Esophagus squamous epithelium (tissue), 5 donors: Measurements from ENCODE around the gene SIGLEC12. TPM values are rescaled to one million over a fixed set of nuclear protein-coding genes. Genes with fewer than 3 reads are reported as not detected.

Experiments
- DNase-seq: peaks from one replicate; lab custom pipeline; 2025; lab: John Stamatoyannopoulos, UW
- H3K27ac ChIP-seq, 4 donors: fragments of 200-600 bp; sonication (generic); one replicate each; pipeline ENCODE4 v1.5.1; 2016 to 2019; ENCODE audit warnings: mild to moderate bottlenecking in 1 of 4
- H3K27me3 ChIP-seq, 4 donors: fragments of 200-600 bp; sonication (generic); 1 replicate in 3 of 4; 2 replicates in 1 of 4; pipeline versions ENCODE4 v1.5.1 to v1.6.0; 2017 to 2021; ENCODE audit warnings: antibody characterized with exemption in 1 of 4
- H3K36me3 ChIP-seq, 3 donors: fragments of 200-600 bp; sonication (generic); one replicate each; pipeline ENCODE4 v1.5.1; 2016 to 2019
- H3K4me1 ChIP-seq, 3 donors: fragments of 200-600 bp; sonication (generic); one replicate each; pipeline ENCODE4 v1.5.1; 2017 to 2019
- H3K4me3 ChIP-seq, 4 donors: fragments of 200-600 bp; sonication (generic); 1 replicate in 3 of 4; 2 replicates in 1 of 4; pipeline ENCODE4 v1.5.1; 2016 to 2019; ENCODE audit warnings: mild to moderate bottlenecking in 2 of 4, moderate library complexity in 1 of 4
- H3K9me3 ChIP-seq, 3 donors: fragments of 200-600 bp; sonication (generic); one replicate each; pipeline ENCODE4 v1.5.1; 2016 to 2019
- POLR2A ChIP-seq, 4 donors: fragments of 450-650 bp; IDR thresholded peaks; one replicate each; pipeline ENCODE4 v1.6.1; 2017; ENCODE audit warnings: antibody characterized with exemption in 4 of 4, mild to moderate bottlenecking in 4 of 4, moderate library complexity in 3 of 4
- WGBS, 2 donors: methylation state at CpG; one replicate each; pipeline ENCODE4 v1.1.5; 2018; 5-methylcytosine and 5-hydroxymethylcytosine counted together
- intact Hi-C: fragments of 100-400 bp; cut with DNase I; formaldehyde crosslinking; loops from one replicate; pipeline ENCODE4 v1.15.0; 2022
- total RNA-seq, 4 donors: library from RNA; depleted of rRNA; stranded (reverse); fragments of >200 nt; gene quantifications; one replicate each; pipeline ENCODE4 v1.1.0, GENCODE V29; 2016
- TF ChIP-seq, protein P1 (sequence below), 6 experiments: fragments of 450-650 bp in 4 of 6; fragments of 200-600 bp in 2 of 6; sonication (generic) in 2 of 6; IDR thresholded peaks; one replicate each; pipeline ENCODE4 v1.5.1; 2016 to 2019; ENCODE audit warnings: antibody characterized with exemption in 6 of 6, mild to moderate bottlenecking in 4 of 6, moderate library complexity in 4 of 6
- donor health status: DM: yes; HTN: yes; CAD: no.

Gene SIGLEC12
- total RNA-seq, 4 donors from 2014 or later: 0.22 to 0.91 TPM; not detected in 2

DNA sequence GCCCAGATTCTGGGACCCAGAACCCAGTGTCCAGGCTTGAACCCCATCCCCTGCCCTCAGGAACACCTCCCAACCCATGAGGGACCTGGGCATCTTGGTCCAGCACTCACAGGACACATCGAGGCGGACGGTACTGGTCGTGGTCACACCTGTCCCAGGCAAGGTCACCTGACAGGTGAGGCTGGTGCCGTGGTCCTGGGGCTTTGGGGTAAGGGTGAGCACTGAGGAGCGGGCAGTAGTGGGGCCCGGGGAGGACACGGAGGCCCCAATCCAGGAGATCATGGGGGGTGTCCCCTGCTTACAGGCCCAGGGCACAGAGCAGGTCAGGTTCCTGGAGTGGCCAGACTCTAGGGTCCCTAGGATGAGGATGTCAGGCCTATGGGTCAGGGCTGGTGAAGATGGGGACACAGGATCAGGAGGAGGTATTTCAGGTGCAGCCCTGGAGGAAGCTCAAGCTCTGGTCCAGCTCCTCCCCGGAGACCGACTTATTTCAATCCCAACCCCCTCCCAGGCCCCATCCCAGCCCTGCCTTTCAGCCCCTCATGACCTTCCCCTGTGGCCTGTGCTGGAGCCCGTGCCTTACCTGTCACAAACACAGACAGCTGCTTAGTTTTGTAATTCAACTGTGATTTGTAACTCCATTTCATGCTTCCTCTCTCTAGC lies 44.1 kb downstream of the SIGLEC12 start:
- H3K4me3 ChIP-seq: peak overlapping the region in 1 of 4 donors; percentile 5
- TF ChIP-seq POLR2A (IDR thresholded peaks at IDR 0.05): no peak
- TF ChIP-seq, protein P1, sequence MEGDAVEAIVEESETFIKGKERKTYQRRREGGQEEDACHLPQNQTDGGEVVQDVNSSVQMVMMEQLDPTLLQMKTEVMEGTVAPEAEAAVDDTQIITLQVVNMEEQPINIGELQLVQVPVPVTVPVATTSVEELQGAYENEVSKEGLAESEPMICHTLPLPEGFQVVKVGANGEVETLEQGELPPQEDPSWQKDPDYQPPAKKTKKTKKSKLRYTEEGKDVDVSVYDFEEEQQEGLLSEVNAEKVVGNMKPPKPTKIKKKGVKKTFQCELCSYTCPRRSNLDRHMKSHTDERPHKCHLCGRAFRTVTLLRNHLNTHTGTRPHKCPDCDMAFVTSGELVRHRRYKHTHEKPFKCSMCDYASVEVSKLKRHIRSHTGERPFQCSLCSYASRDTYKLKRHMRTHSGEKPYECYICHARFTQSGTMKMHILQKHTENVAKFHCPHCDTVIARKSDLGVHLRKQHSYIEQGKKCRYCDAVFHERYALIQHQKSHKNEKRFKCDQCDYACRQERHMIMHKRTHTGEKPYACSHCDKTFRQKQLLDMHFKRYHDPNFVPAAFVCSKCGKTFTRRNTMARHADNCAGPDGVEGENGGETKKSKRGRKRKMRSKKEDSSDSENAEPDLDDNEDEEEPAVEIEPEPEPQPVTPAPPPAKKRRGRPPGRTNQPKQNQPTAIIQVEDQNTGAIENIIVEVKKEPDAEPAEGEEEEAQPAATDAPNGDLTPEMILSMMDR (IDR thresholded peaks at IDR 0.05): no peak
- H3K36me3 ChIP-seq: no peaks in the 10 kb centered on the region
- no peak for DNase-seq
- H3K27ac ChIP-seq: peak overlapping the region in 3 of 4 donors; percentile 4 to 28 (median 13)
- 40 to 70% methylated on average over 1 to 5 of the region's 11 CpGs for WGBS, 2 donors
- no peaks in the 10 kb centered on the region for H3K4me1 ChIP-seq
- intact Hi-C loops: no loop called here
- H3K27me3 ChIP-seq: peaks cover 0 to 53% (median 0%) of the 10 kb centered on the region in 4 donors
- H3K9me3 ChIP-seq: no peaks in the 10 kb centered on the region

DNA sequence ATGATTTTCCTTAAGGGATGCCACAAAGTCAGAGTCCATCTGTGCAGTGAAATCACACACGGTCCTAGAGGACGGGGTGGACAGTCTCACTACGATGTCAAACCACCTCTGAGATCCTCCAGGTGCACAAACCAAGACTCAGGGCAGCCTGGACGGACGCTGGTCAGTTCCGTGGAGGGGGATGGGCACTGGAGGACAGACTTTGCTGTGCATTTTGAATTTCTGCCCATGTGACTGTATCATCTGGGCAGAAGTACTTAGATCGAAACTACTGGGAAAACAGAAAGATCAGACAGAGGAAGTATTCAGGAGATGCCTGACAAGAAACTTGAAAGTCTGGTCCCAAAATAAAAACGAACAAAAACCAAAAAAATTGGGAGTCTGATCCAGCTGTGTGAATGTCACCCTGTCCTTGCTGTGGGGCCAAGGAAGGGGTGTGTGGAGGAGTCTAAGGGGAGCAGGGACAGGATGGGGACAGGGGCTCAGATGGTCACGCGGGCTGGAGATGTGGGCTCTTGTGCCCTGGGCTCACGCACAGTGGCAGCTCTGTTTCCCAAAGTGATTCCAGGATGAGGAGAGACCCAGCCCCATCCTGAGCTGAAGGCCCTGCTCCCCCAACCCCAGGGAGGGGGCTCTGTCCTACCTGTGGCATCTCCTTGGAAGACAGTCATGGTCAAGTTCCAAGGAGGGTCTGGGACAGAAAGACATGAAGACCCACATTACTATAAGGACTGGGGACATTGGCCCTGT lies 44.9 kb downstream of the SIGLEC12 start:
- H3K27me3 ChIP-seq: peaks cover 0 to 45% (median 0%) of the 10 kb centered on the region in 4 donors
- H3K9me3 ChIP-seq: no peaks in the 10 kb centered on the region
- WGBS, 2 donors: 55 to 62% methylated on average over 9 to 11 of the region's 11 CpGs
- H3K4me3 ChIP-seq: peak overlapping the region in 1 of 4 donors; percentile 5
- peak overlapping the region in 2 of 4 donors; percentile 13 to 28 for H3K27ac ChIP-seq
- H3K4me1 ChIP-seq: no peaks in the 10 kb centered on the region
- DNase-seq: no peak
- TF ChIP-seq, protein P1 (IDR thresholded peaks at IDR 0.05): no peak
- no peak for TF ChIP-seq POLR2A (IDR thresholded peaks at IDR 0.05)
- intact Hi-C loops: no loop called here
- H3K36me3 ChIP-seq: no peaks in the 10 kb centered on the region

DNA sequence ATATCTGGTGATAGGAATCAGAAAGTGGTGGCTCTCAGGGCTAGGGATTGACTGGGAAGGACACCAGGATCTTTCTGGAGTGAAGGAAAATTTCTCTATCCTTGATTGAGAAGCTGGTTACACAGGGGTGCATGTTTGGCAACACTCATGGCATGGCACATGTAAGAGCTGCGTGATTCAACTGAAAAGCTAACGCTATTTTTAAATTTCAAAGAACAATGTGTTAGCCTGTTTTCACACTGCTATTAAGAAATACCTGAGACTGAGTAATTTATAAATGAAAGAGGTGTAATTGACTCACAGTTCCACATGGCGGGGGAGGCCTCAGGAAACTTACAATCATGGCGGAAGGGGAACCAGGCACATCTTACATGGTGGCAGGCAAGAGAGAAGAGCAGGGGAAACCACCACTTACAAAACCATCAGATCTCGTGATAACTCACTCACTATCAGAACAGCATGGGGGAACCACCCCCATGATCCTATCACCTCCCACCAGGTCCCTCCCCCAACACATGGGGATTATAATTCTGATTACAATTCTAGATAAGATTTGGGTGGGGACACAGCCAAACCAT lies 50.8 kb downstream of the SIGLEC12 start:
- DNase-seq: no peak
- intact Hi-C loops: no loop called here
- TF ChIP-seq POLR2A (IDR thresholded peaks at IDR 0.05): no peak
- TF ChIP-seq, protein P1 (IDR thresholded peaks at IDR 0.05): no peak
- Histone ChIP-seq H3K4me3 (no peak overlapping the region), H3K27me3 (peaks cover 0 to 21% (median 0%) of the 10 kb centered on the region in 4 donors), H3K9me3 (no peaks in the 10 kb centered on the region), H3K36me3 (no peaks in the 10 kb centered on the region), H3K27ac (no peak overlapping the region), H3K4me1 (no peaks in the 10 kb centered on the region)
- 73 to 77% methylated on average over 5 of the region's 5 CpGs for WGBS, 2 donors

DNA sequence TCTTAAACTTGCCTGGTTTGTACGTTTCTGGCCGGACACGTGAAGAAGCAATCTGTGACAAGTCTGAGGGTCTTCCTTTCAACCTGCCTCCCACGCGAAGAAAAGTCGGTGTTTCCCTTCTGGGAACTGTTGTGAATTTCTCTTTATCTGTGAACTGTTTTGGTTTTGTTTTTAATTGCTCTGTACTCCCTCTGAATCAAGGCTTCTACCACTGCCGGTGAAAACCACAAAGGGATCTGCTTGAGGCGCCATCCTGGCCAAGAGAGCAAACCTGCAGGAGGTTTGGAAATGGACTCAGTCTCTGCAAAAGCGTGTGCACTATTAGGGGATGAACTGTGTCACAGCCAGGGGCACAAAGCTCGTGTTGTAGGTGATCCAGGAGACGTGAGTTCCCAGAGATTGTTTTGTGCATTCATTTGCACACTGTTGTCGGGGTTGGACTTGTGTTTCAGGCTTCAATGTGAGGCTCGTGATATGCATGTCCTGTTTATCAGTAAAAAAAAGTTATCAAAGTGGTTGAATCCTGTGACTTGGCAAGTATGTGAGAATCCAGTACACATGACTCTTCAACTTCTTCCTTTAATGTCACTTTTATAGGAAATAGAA lies 53.1 kb downstream of the SIGLEC12 start:
- Histone ChIP-seq H3K4me3 (no peak overlapping the region), H3K4me1 (no peaks in the 10 kb centered on the region), H3K27ac (no peak overlapping the region), H3K36me3 (no peaks in the 10 kb centered on the region), H3K9me3 (no peaks in the 10 kb centered on the region), H3K27me3 (peaks cover 0 to 14% (median 0%) of the 10 kb centered on the region in 4 donors)
- 35 to 56% methylated on average over 11 to 13 of the region's 13 CpGs for WGBS, 2 donors
- TF ChIP-seq, protein P1 (IDR thresholded peaks at IDR 0.05): no peak
- no peak for TF ChIP-seq POLR2A (IDR thresholded peaks at IDR 0.05)
- intact Hi-C loops: no loop called here
- DNase-seq: no peak
